ENCODE measurements around the gene TBC1D9. TPM values are rescaled to one million over a fixed set of nuclear protein-coding genes. Genes with fewer than 3 reads are reported as not detected.

TBC1D9 gene
- polyA plus RNA-seq, 1 of the 3 experiments (the other 2 are of a cell fraction) = 13.5 TPM

DNA sequence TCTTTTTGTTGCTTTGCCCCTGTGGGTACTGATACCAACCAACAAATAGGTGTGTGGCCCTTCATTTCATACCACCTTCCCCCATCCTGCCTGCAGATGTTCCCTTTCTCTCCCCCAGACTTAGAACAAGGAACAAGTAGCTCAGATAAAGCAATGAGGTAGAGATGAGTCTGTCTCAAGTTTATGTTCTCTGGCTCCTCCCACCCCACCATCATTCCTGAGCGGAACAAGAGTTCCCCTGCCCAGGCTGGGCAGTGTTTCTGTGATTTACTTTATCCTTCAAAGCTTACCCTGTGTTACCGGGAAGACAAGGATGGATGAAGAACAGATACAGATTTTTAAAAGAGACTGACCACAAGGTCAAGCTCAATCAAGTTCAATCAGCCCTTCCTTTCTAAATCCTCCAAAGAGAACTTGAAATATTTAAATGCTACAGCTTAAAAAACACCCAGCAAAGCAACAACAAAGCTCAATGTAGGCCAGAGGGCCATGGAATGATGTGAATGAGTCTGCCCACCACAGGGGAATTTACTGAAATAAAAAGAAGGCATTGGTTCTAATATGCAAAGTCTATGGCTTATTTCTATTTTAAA lies 107.4 kb downstream of the TBC1D9 start:
- no peaks in the 10 kb centered on the region for H3F3A ChIP-seq (replicated peaks; ENCODE audit: insufficient read depth)
- H3K9me2 ChIP-seq = no peaks in the 10 kb centered on the region
- H4K20me1 ChIP-seq (ENCODE audit: insufficient read depth) = no peaks in the 10 kb centered on the region
- H3K27ac ChIP-seq (ENCODE audit: low read depth in 2 of 2, low read length in 1 of 2) = peak overlapping the region in 1 of 2 experiments; percentile 62; a peak in 2 of 4 replicates
- POLR2A ChIA-PET = interaction anchor here (0.9 kb wide), 1 partner anchor 108 kb away, joined by 3 read pairs; the partner anchor contains the start of gene TBC1D9
- H3K4me3 ChIP-seq (ENCODE audit: low read depth in 2 of 2, low read length in 1 of 2) = no peak overlapping the region
- no peak overlapping the region for H3K9ac ChIP-seq
- H3K79me2 ChIP-seq (ENCODE audit: insufficient read depth) = no peaks in the 10 kb centered on the region
- H3K4me1 ChIP-seq (ENCODE audit: control insufficient read depth in 1 of 2, insufficient read depth in 2 of 2, low read depth in 1 of 2, low read length in 1 of 2) = peaks cover 3 to 30% of the 10 kb centered on the region in 2 experiments; a peak in 3 of 4 replicates
- H3K9me3 ChIP-seq = no peaks in the 10 kb centered on the region
- WGBS (ENCODE audit: low lambda C conversion rate) = 67% methylated on average over 2 of the region's 2 CpGs
- H3K27me3 ChIP-seq (ENCODE audit: insufficient read depth) = no peaks in the 10 kb centered on the region
- peaks cover 18 to 25% of the 10 kb centered on the region in 2 experiments for H3K36me3 ChIP-seq (replicated peaks in 1 of 2; ENCODE audit: control insufficient read depth in 1 of 2, insufficient read depth in 2 of 2, low read length in 1 of 2)
- CTCF ChIA-PET = interaction anchor here (1.0 to 1.5 kb wide), 3 partner anchors 12 to 25 kb away, joined by 3 to 4 read pairs (median 3); no protein-coding TSS in a partner anchor
- no peak overlapping the region for H2AFZ ChIP-seq (ENCODE audit: low read depth)
- H3K4me2 ChIP-seq = no peak overlapping the region
- DNase-seq = no peak
- no peak for TF ChIP-seq MXI1 (IDR thresholded peaks at IDR 0.05; ENCODE audit: low read depth, low read length)
- TF ChIP-seq NFIC (IDR thresholded peaks at IDR 0.05; ENCODE audit: borderline replicate concordance) = no peak
- TF ChIP-seq, protein P1, sequence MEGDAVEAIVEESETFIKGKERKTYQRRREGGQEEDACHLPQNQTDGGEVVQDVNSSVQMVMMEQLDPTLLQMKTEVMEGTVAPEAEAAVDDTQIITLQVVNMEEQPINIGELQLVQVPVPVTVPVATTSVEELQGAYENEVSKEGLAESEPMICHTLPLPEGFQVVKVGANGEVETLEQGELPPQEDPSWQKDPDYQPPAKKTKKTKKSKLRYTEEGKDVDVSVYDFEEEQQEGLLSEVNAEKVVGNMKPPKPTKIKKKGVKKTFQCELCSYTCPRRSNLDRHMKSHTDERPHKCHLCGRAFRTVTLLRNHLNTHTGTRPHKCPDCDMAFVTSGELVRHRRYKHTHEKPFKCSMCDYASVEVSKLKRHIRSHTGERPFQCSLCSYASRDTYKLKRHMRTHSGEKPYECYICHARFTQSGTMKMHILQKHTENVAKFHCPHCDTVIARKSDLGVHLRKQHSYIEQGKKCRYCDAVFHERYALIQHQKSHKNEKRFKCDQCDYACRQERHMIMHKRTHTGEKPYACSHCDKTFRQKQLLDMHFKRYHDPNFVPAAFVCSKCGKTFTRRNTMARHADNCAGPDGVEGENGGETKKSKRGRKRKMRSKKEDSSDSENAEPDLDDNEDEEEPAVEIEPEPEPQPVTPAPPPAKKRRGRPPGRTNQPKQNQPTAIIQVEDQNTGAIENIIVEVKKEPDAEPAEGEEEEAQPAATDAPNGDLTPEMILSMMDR (IDR thresholded peaks at IDR 0.05) = no peak
- no peak for TF ChIP-seq TAF1 (IDR thresholded peaks at IDR 0.05; ENCODE audit: borderline replicate concordance, low read depth, low read length)
- TF ChIP-seq TCF12 (IDR thresholded peaks at IDR 0.05) = peak; percentile 40; the same call in 1 of the 2 replicates
- TF ChIP-seq SMC3 (IDR thresholded peaks at IDR 0.05; ENCODE audit: low read depth, low read length) = no peak
- TF ChIP-seq, protein P2, sequence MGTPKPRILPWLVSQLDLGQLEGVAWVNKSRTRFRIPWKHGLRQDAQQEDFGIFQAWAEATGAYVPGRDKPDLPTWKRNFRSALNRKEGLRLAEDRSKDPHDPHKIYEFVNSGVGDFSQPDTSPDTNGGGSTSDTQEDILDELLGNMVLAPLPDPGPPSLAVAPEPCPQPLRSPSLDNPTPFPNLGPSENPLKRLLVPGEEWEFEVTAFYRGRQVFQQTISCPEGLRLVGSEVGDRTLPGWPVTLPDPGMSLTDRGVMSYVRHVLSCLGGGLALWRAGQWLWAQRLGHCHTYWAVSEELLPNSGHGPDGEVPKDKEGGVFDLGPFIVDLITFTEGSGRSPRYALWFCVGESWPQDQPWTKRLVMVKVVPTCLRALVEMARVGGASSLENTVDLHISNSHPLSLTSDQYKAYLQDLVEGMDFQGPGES (IDR thresholded peaks at IDR 0.05; ENCODE audit: low read depth, low read length) = no peak
- TF ChIP-seq, protein P3, sequence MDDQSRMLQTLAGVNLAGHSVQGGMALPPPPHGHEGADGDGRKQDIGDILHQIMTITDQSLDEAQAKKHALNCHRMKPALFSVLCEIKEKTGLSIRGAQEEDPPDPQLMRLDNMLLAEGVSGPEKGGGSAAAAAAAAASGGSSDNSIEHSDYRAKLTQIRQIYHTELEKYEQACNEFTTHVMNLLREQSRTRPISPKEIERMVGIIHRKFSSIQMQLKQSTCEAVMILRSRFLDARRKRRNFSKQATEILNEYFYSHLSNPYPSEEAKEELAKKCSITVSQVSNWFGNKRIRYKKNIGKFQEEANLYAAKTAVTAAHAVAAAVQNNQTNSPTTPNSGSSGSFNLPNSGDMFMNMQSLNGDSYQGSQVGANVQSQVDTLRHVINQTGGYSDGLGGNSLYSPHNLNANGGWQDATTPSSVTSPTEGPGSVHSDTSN (IDR thresholded peaks at IDR 0.05) = peak; percentile 46; the same call in 1 of the 2 replicates

DNA sequence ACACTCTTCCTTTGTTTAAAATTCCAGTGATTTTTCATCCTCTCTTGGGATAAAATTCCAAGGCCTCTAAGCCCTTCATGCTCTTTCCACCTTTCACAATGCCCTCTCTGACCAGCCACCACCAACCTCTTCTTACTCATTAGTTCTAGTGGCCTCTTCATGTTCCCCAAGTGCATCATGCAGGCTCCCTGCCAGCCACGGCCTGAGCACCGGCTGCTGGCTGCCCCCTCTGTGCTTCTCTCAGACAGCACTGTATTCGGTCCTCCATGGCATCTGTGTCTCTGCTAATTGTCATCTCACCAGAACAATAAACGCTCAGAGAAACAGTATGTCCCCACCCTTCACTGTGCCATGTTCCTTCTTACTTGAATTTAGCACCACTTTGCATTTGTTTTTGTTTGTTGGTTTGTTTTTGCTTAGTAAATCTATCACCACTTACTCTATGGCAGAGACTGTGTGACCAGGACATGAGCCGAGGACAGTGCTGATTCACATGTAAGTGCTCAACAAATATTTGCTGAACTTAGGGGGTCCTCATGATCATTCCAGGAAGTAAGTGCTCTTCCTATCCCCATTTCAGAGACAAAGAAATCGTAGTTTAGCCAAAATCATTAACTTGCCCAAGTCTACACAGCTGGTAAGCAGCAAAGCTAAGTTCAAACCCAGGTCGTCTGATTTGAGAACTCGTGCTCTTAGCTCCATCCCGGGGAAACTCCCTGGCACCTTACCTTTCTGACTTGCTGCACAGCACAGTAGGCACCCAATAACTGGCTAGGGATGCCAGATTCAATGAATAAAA lies 110.4 kb downstream of the TBC1D9 start:
- Histone ChIP-seq H3K4me2 (no peak overlapping the region), H3F3A (replicated peaks; ENCODE audit: insufficient read depth) (peaks cover 3% of the 10 kb centered on the region), H3K9me3 (no peaks in the 10 kb centered on the region), H3K9me2 (no peaks in the 10 kb centered on the region), H3K79me2 (ENCODE audit: insufficient read depth) (no peaks in the 10 kb centered on the region), H3K4me3 (ENCODE audit: low read depth in 2 of 2, low read length in 1 of 2) (no peak overlapping the region), H3K4me1 (ENCODE audit: control insufficient read depth in 1 of 2, insufficient read depth in 2 of 2, low read depth in 1 of 2, low read length in 1 of 2) (peaks cover 0 to 16% of the 10 kb centered on the region in 2 experiments; a peak in 1 of 4 replicates), H2AFZ (ENCODE audit: low read depth) (no peak overlapping the region), H3K27ac (ENCODE audit: low read depth in 2 of 2, low read length in 1 of 2) (no peak overlapping the region), H3K9ac (no peak overlapping the region), H3K36me3 (replicated peaks in 1 of 2; ENCODE audit: control insufficient read depth in 1 of 2, insufficient read depth in 2 of 2, low read length in 1 of 2) (peaks cover 0 to 24% of the 10 kb centered on the region in 2 experiments), H4K20me1 (ENCODE audit: insufficient read depth) (no peaks in the 10 kb centered on the region), H3K27me3 (ENCODE audit: insufficient read depth) (no peaks in the 10 kb centered on the region)
- DNase-seq = no peak
- ChIA-PET POLR2A (no interaction called here), CTCF (no interaction called here)
- WGBS (ENCODE audit: low lambda C conversion rate) = 76% methylated on average over 9 of the region's 9 CpGs
- TF ChIP-seq, protein P4, sequence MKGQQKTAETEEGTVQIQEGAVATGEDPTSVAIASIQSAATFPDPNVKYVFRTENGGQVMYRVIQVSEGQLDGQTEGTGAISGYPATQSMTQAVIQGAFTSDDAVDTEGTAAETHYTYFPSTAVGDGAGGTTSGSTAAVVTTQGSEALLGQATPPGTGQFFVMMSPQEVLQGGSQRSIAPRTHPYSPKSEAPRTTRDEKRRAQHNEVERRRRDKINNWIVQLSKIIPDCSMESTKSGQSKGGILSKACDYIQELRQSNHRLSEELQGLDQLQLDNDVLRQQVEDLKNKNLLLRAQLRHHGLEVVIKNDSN (IDR thresholded peaks at IDR 0.05; ENCODE audit: borderline replicate concordance, low read depth) = no peak
- no peak for TF ChIP-seq POLR2AphosphoS5 (IDR thresholded peaks at IDR 0.05; ENCODE audit: low read depth, low read length)
- TF ChIP-seq GABPA (IDR thresholded peaks at IDR 0.05; ENCODE audit: low read depth) = no peak
- no peak for TF ChIP-seq RXRA (IDR thresholded peaks at IDR 0.05; ENCODE audit: borderline replicate concordance, low read depth)
- no peak for TF ChIP-seq ELF1 (IDR thresholded peaks at IDR 0.05)
- TF ChIP-seq MEF2A (IDR thresholded peaks at IDR 0.05; ENCODE audit: borderline replicate concordance, low read depth) = no peak
- TF ChIP-seq MXI1 (IDR thresholded peaks at IDR 0.05; ENCODE audit: low read depth, low read length) = no peak

Measured in SK-N-SH (cell line).